ENCODE measurements around the gene DIAPH2.

DNA sequence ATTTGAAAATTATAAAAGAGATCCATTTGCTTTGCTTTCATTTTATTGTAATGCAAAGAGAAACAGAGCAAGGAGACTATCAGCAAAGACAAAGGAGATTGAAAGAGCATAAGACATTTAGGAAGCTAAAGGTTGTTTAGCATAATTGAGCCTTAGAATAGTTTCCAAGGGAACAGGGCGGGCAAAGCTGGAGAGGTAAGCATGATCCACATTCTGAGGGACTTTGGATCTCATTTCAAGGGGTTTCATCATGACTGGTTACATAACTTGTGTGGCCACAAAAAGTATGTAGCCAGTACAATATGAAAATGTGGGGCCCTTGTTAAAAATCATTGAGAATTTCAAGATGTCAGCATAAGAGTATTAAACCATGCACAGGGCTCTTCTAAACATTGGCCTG lies 605.6 kb downstream of the DIAPH2 start:
- no peak for TF ChIP-seq EZH2 (IDR thresholded peaks at IDR 0.05; ENCODE audit: low read length, missing control alignments)
- TF ChIP-seq, protein P1, sequence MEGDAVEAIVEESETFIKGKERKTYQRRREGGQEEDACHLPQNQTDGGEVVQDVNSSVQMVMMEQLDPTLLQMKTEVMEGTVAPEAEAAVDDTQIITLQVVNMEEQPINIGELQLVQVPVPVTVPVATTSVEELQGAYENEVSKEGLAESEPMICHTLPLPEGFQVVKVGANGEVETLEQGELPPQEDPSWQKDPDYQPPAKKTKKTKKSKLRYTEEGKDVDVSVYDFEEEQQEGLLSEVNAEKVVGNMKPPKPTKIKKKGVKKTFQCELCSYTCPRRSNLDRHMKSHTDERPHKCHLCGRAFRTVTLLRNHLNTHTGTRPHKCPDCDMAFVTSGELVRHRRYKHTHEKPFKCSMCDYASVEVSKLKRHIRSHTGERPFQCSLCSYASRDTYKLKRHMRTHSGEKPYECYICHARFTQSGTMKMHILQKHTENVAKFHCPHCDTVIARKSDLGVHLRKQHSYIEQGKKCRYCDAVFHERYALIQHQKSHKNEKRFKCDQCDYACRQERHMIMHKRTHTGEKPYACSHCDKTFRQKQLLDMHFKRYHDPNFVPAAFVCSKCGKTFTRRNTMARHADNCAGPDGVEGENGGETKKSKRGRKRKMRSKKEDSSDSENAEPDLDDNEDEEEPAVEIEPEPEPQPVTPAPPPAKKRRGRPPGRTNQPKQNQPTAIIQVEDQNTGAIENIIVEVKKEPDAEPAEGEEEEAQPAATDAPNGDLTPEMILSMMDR (conservative IDR thresholded peaks at IDR 0.05 in 1 of 2, IDR thresholded peaks at IDR 0.05 in 1 of 2; ENCODE audit: low read depth in 1 of 2, low read length in 2 of 2): no peak

Measured in fibroblast of lung (primary cell).